Measurements from ENCODE around the gene MOXD1.

The MOXD1 gene

GRCh38 chr6:132392792-132393191 is 8.5 kb downstream of the MOXD1 start:
- H3K27me3 ChIP-seq (ENCODE audit: control insufficient read depth in 1 of 2, insufficient read depth in 2 of 2, low read length in 2 of 2): no peaks in the 10 kb centered on the region
- no peak overlapping the region for H3K4me3 ChIP-seq (ENCODE audit: low read depth in 1 of 2, low read length in 2 of 2)
- no peak overlapping the region for H3K9ac ChIP-seq (ENCODE audit: low read length)
- H3K27ac ChIP-seq (ENCODE audit: low read depth, low read length): no peak overlapping the region
- H3K4me1 ChIP-seq (ENCODE audit: insufficient read depth, low read length): peaks cover 10% of the 10 kb centered on the region
- H3K9me3 ChIP-seq (ENCODE audit: low read length): no peaks in the 10 kb centered on the region
- no peaks in the 10 kb centered on the region for H3K36me3 ChIP-seq (ENCODE audit: insufficient read depth, low read length)

GRCh38 chr6:132392270-132392646 is 9.0 kb downstream of the MOXD1 start:
- Histone ChIP-seq H3K27ac (ENCODE audit: low read depth, low read length) (no peak overlapping the region), H3K9ac (ENCODE audit: low read length) (no peak overlapping the region), H3K9me3 (ENCODE audit: low read length) (no peaks in the 10 kb centered on the region), H3K36me3 (ENCODE audit: insufficient read depth, low read length) (no peaks in the 10 kb centered on the region), H3K4me3 (ENCODE audit: low read depth in 1 of 2, low read length in 2 of 2) (no peak overlapping the region), H3K4me1 (ENCODE audit: insufficient read depth, low read length) (peaks cover 10% of the 10 kb centered on the region), H3K27me3 (ENCODE audit: control insufficient read depth in 1 of 2, insufficient read depth in 2 of 2, low read length in 2 of 2) (no peaks in the 10 kb centered on the region)

GRCh38 chr6:132391391-132392269 is 9.6 kb downstream of the MOXD1 start:
- Histone ChIP-seq H3K27ac (ENCODE audit: low read depth, low read length) (no peak overlapping the region), H3K9ac (ENCODE audit: low read length) (no peak overlapping the region), H3K36me3 (ENCODE audit: insufficient read depth, low read length) (no peaks in the 10 kb centered on the region), H3K27me3 (ENCODE audit: control insufficient read depth in 1 of 2, insufficient read depth in 2 of 2, low read length in 2 of 2) (no peaks in the 10 kb centered on the region), H3K9me3 (ENCODE audit: low read length) (no peaks in the 10 kb centered on the region), H3K4me3 (ENCODE audit: low read depth in 1 of 2, low read length in 2 of 2) (no peak overlapping the region), H3K4me1 (ENCODE audit: insufficient read depth, low read length) (peaks cover 10% of the 10 kb centered on the region)

GRCh38 chr6:132390451-132390850 is 10.8 kb downstream of the MOXD1 start:
- Histone ChIP-seq H3K27ac (ENCODE audit: low read depth, low read length) (no peak overlapping the region), H3K4me3 (ENCODE audit: low read depth in 1 of 2, low read length in 2 of 2) (no peak overlapping the region), H3K27me3 (ENCODE audit: control insufficient read depth in 1 of 2, insufficient read depth in 2 of 2, low read length in 2 of 2) (no peaks in the 10 kb centered on the region), H3K9ac (ENCODE audit: low read length) (no peak overlapping the region), H3K36me3 (ENCODE audit: insufficient read depth, low read length) (no peaks in the 10 kb centered on the region), H3K9me3 (ENCODE audit: low read length) (no peaks in the 10 kb centered on the region), H3K4me1 (ENCODE audit: insufficient read depth, low read length) (peaks cover 10% of the 10 kb centered on the region)

DNA sequence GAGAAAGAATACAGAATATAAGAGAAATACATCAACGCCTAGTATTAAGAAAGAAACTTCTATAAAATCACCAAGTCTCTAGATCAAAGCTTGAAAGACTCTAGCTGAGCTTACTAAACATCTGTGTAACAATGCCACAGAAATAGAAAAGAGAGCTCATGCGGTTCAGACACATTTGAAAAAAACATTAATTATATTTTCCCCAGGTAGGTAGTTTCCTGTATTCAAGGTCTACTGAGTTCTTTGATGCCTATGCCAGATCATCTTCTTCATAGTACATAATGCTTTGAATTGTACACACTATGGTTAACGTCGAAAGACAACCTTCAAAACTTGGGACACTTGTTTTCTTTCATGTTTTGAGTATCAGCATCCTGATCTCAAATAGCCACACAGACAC is 11.3 kb downstream of the MOXD1 start:
- H3K27me3 ChIP-seq (ENCODE audit: control insufficient read depth in 1 of 2, insufficient read depth in 2 of 2, low read length in 2 of 2): no peaks in the 10 kb centered on the region
- H3K4me3 ChIP-seq (ENCODE audit: low read depth in 1 of 2, low read length in 2 of 2): no peak overlapping the region
- no peak overlapping the region for H3K9ac ChIP-seq (ENCODE audit: low read length)

DNA sequence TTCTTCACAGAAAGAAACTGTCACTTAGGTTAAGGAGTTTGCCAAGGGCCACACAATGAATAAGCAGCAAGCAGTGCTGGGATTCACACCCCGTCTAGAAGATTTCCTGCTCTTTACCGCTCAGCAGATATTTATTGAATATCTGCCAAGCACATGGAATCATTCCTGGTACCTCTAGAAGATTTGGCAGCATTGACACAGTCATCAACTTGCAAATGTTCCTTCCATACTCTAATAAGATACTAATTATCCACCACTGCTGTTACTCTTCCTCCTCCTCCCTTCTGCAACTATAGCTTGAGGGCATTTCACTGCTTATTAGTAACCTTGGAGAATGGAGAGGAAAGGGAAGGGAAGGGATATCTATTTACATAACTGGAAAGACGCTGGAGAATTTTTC is 13.0 kb downstream of the MOXD1 start:
- no peaks in the 10 kb centered on the region for H3K27me3 ChIP-seq (ENCODE audit: control insufficient read depth in 1 of 2, insufficient read depth in 2 of 2, low read length in 2 of 2)
- no peak overlapping the region for H3K27ac ChIP-seq (ENCODE audit: low read depth, low read length)
- H3K4me3 ChIP-seq (ENCODE audit: low read depth in 1 of 2, low read length in 2 of 2): no peak overlapping the region
- no peaks in the 10 kb centered on the region for H3K9me3 ChIP-seq (ENCODE audit: low read length)
- H3K4me1 ChIP-seq (ENCODE audit: insufficient read depth, low read length): peaks cover 10% of the 10 kb centered on the region
- H3K36me3 ChIP-seq (ENCODE audit: insufficient read depth, low read length): no peaks in the 10 kb centered on the region
- no peak overlapping the region for H3K9ac ChIP-seq (ENCODE audit: low read length)

More for the DNA sequence above, 11.3 kb downstream of the MOXD1 start:
- no peak overlapping the region for H3K27ac ChIP-seq (ENCODE audit: low read depth, low read length)
- peaks cover 10% of the 10 kb centered on the region for H3K4me1 ChIP-seq (ENCODE audit: insufficient read depth, low read length)
- no peaks in the 10 kb centered on the region for H3K36me3 ChIP-seq (ENCODE audit: insufficient read depth, low read length)
- H3K9me3 ChIP-seq (ENCODE audit: low read length): no peaks in the 10 kb centered on the region

GRCh38 chr6:132382630-132383175 is 18.6 kb downstream of the MOXD1 start:
- Histone ChIP-seq H3K9me3 (ENCODE audit: low read length) (no peaks in the 10 kb centered on the region), H3K4me1 (ENCODE audit: insufficient read depth, low read length) (no peaks in the 10 kb centered on the region), H3K4me3 (ENCODE audit: low read depth in 1 of 2, low read length in 2 of 2) (no peak overlapping the region), H3K27ac (ENCODE audit: low read depth, low read length) (no peak overlapping the region), H3K27me3 (ENCODE audit: control insufficient read depth in 1 of 2, insufficient read depth in 2 of 2, low read length in 2 of 2) (no peaks in the 10 kb centered on the region), H3K36me3 (ENCODE audit: insufficient read depth, low read length) (no peaks in the 10 kb centered on the region), H3K9ac (ENCODE audit: low read length) (no peak overlapping the region)

DNA sequence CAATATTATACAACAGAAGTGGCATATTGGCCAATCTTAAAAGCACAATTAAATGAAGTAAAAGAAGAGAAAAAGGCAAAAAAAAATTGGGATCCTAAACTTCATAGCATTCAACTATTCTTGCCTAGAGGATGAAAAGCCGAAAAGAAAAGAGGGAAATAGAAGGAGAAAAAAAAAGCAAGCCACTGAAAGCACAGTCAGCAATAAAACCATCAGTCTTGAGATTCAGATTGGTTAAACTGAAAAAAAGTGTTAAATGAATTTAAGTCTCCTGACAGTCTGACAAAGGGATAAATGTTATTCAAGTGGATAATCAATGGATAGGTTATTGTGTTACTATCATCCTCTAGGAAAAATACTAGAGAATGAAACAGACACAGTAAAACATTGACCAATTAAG is 19.9 kb downstream of the MOXD1 start:
- H3K27me3 ChIP-seq (ENCODE audit: control insufficient read depth in 1 of 2, insufficient read depth in 2 of 2, low read length in 2 of 2): no peaks in the 10 kb centered on the region
- H3K27ac ChIP-seq (ENCODE audit: low read depth, low read length): no peak overlapping the region
- H3K9me3 ChIP-seq (ENCODE audit: low read length): no peaks in the 10 kb centered on the region
- H3K9ac ChIP-seq (ENCODE audit: low read length): no peak overlapping the region
- H3K36me3 ChIP-seq (ENCODE audit: insufficient read depth, low read length): no peaks in the 10 kb centered on the region
- no peaks in the 10 kb centered on the region for H3K4me1 ChIP-seq (ENCODE audit: insufficient read depth, low read length)
- no peak overlapping the region for H3K4me3 ChIP-seq (ENCODE audit: low read depth in 1 of 2, low read length in 2 of 2)

DNA sequence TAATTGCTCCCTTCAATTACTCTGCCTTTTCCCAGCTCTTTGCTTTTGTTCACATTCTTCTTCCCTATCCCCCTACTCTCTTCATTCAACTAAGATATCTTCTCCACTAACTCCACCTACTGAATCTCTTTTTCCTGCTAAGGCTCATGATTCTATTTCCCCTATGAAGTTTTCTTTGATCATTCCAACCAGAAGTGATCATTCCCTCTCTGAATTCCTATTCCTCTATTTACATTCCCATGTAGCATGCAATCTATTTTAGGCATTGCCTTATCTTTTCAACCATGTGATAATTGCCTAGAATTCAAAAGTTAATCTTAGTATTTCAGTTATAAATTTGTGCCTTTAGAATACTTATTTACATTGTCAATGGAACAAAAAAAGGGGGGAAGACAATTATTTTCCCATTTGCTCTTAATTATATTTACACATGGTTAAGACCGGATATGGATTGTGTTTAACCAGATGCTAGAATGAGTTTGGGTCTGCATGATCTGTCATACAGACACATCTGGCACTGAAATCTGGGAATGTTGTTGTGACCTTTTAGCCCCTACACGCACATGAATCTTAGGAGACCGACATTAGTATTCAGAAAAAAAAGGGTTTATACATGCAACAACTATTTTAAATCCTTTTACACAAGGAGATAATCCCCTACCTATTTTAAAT is 20.8 kb downstream of the MOXD1 start:
- Histone ChIP-seq H3K36me3 (ENCODE audit: insufficient read depth, low read length) (no peaks in the 10 kb centered on the region), H3K9ac (ENCODE audit: low read length) (no peak overlapping the region), H3K4me3 (ENCODE audit: low read depth in 1 of 2, low read length in 2 of 2) (no peak overlapping the region), H3K27ac (ENCODE audit: low read depth, low read length) (no peak overlapping the region), H3K4me1 (ENCODE audit: insufficient read depth, low read length) (no peaks in the 10 kb centered on the region), H3K9me3 (ENCODE audit: low read length) (no peaks in the 10 kb centered on the region), H3K27me3 (ENCODE audit: control insufficient read depth in 1 of 2, insufficient read depth in 2 of 2, low read length in 2 of 2) (no peaks in the 10 kb centered on the region)

DNA sequence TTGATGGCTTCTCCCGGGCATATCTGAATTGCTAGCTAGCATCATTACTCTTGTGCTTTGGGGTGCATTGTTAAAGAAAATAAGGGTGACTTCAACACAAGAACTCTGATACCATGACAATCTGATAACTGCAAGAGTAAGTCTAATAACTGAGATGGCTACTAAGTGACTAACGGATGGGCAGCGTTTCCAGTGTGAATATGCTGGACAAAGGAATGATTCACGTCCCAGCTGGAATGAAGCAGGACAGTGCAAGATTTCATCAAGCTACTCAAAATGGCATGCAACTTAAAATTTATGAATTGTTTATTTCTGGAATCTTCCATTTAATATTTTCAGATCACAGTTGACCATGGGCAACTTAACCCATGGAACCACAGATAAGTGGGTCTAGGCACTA is 31.7 kb downstream of the MOXD1 start:
- H3K27ac ChIP-seq (ENCODE audit: low read depth, low read length): no peak overlapping the region
- no peaks in the 10 kb centered on the region for H3K9me3 ChIP-seq (ENCODE audit: low read length)
- H3K4me1 ChIP-seq (ENCODE audit: insufficient read depth, low read length): no peaks in the 10 kb centered on the region
- no peak overlapping the region for H3K4me3 ChIP-seq (ENCODE audit: low read depth in 1 of 2, low read length in 2 of 2)
- H3K9ac ChIP-seq (ENCODE audit: low read length): no peak overlapping the region
- no peaks in the 10 kb centered on the region for H3K27me3 ChIP-seq (ENCODE audit: control insufficient read depth in 1 of 2, insufficient read depth in 2 of 2, low read length in 2 of 2)
- H3K36me3 ChIP-seq (ENCODE audit: insufficient read depth, low read length): no peaks in the 10 kb centered on the region

- H3K9me3 ChIP-seq (ENCODE audit: low read length): no peaks in the 10 kb centered on the region
- H3K27ac ChIP-seq (ENCODE audit: low read depth, low read length): no peak overlapping the region
- H3K36me3 ChIP-seq (ENCODE audit: insufficient read depth, low read length): no peaks in the 10 kb centered on the region
- H3K27me3 ChIP-seq (ENCODE audit: control insufficient read depth in 1 of 2, insufficient read depth in 2 of 2, low read length in 2 of 2): no peaks in the 10 kb centered on the region
- H3K4me3 ChIP-seq (ENCODE audit: low read depth in 1 of 2, low read length in 2 of 2): no peak overlapping the region
- H3K9ac ChIP-seq (ENCODE audit: low read length): no peak overlapping the region
- H3K4me1 ChIP-seq (ENCODE audit: insufficient read depth, low read length): no peaks in the 10 kb centered on the region
Measured at GRCh38 chr6:132368916-132369481, 32.3 kb downstream of the MOXD1 start.
